ENCODE data around the gene ATAD2B.
A peak's percentile ranks its signal among the peaks of the same experiment; 100 is the strongest.

Gene ATAD2B

GRCh38 chr2:23905155-23905554 lies 21.8 kb downstream of the ATAD2B start:
- no peak for DNase-seq

- DNase-seq, result peak; percentile 45
Observed at GRCh38 chr2:23904692-23905091, 22.2 kb downstream of the ATAD2B start.

- no peak for DNase-seq
Observed at GRCh38 chr2:23904215-23904614, 22.7 kb downstream of the ATAD2B start.

- DNase-seq, result no peak
Observed at GRCh38 chr2:23903034-23903433, 23.9 kb downstream of the ATAD2B start.

DNA sequence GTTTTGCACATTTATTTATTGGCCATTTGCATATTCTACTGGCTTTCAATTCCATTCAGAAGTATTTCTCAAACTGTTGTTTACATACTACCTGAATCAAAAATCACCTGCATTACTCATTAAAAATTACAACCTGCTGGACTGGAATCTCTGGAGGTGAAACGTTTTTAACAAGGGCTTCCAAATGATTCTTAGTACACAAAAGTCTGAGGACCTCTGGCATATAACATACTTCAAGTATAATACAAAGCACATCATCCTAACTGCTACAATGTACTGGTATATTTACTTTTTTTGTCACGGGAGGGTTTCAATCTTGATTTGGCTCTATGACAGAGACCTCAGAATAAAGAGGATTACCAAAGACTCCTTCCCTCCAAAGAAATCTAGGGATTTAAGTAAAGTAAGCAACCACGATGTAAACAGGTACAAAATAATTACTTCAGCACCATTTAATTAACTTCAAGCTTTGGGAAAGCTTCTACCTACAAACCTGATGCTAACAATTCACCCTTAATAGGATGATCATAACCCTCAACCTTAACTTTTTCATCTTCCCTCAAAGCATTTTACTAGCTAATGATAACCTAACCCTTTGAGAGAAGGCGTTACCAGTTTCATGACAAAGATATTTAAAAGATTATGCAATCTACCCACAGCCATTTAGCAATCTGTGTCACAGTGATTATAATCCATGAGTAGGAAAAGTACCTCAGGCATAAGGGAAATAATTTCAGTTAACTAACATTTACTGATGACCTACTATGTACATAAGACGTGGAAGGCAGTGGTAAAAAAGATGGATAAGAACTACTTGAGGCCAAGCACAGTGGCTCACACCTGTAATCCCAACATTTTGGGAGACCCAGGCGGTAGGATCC lies 24.7 kb downstream of the ATAD2B start:
- DNase-seq, result no peak

DNA sequence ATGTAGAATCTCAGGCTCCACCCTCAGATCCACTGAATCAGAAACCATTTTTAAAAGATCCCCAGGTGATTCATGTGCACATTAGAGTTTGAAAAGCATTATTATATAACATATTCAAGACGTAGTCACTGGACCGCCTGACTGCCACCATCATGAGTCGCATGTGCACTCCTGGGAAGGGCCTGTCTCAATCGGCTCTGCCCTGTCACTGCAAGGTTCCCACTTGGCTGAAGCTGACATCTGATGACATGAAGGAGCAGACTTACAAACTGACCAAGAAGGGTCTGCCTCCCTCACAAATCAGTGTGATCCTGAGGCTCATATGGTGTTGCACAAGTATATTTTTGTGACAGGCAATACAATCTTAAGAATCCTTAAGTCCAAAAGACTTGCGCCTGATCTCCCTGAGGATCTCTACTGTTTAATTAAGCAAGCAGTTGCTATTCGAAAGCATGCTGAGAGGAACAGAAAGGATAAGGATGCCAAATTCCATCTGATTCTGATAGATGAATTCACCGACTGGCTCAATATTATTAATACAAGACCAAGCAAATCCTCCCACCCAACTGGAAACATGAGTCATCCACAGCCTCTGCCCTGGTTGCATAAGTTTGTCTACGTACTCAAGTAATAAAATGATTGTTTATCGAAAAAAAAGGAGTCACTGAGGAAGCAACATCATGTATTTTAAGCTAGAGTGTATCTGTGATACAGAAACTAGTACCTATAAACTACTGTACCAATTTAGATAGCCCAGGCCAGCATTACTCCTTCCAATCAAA lies 26.2 kb downstream of the ATAD2B start:
- peak; percentile 46 for DNase-seq

DNA sequence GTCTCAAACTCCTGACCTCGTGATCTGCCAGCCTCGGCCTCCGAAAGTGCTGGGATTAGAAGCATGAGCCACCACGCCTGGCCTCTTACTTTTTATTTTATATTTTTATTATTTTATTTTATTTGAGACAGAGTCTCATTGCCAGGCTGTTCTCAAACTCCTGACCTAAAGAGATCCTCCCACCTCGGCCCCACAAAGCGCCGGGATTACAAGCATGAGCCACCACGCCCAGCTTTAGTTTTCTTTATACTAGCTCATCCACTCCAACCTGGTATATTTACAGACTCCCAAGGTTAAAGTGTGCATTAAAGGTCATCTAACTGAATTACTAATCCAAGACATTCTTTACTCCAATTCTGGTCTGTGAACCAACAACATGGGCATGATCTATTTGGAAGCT lies 26.8 kb downstream of the ATAD2B start:
- no peak for DNase-seq

- DNase-seq, result no peak
Observed at GRCh38 chr2:23871206-23871605, 55.7 kb downstream of the ATAD2B start.

GRCh38 chr2:23867449-23867848 lies 59.5 kb downstream of the ATAD2B start:
- no peak for DNase-seq

DNA sequence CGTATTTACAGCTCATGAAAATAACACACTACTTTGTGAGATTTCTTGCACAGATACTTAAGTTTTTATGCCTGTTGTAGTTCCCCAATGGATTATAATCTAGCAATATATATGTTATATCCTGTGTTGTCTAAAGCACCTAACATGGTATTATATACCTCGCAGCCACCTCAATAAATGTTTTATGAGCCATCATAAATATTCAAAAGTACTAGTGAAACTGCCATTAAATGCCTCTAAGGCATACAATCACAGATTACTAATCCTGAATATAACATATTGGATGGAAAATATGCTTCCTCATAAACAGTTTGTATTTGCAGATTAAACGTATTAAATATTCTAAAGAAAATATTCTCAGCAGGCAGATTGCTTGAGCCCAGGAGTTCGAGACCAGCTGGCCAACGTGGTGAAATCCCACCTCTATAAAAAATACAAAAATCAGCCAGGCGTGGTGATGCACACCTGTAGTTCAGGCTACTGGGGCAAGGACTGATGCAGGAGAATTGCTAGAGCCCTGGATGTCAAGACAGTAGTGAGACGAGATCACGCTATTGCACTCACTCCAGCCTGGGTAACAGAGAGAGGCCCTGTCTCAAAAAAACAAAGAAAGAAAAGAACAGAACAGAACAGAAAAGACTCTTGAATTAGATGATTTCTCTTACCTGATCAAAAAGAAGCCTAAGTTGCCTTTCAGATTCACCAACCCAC lies 64.1 kb downstream of the ATAD2B start:
- no peak for DNase-seq

GRCh38 chr2:23861952-23862351 lies 65.0 kb downstream of the ATAD2B start:
- DNase-seq, result no peak

DNA sequence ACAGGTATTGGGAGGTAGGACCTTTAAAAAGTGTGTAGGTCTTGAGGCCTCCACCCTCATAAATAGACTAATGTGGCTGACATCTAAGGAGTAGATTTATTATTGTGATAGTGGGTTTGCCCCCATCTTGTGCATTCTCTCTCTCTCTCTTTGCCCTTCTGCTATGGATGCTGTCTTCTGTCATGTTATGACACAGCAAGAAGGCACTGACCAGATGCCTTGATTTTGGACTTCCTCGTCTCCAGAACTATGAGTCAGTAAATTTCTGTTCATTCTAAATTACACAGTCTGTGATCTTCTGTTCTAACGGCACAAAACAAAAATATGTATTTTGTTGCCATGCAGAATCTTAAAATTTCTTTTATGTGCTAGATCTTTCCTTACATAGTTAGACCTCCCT lies 66.9 kb downstream of the ATAD2B start:
- DNase-seq, result peak; percentile 2

GRCh38 chr2:23859234-23859633 lies 67.7 kb downstream of the ATAD2B start:
- no peak for DNase-seq

DNA sequence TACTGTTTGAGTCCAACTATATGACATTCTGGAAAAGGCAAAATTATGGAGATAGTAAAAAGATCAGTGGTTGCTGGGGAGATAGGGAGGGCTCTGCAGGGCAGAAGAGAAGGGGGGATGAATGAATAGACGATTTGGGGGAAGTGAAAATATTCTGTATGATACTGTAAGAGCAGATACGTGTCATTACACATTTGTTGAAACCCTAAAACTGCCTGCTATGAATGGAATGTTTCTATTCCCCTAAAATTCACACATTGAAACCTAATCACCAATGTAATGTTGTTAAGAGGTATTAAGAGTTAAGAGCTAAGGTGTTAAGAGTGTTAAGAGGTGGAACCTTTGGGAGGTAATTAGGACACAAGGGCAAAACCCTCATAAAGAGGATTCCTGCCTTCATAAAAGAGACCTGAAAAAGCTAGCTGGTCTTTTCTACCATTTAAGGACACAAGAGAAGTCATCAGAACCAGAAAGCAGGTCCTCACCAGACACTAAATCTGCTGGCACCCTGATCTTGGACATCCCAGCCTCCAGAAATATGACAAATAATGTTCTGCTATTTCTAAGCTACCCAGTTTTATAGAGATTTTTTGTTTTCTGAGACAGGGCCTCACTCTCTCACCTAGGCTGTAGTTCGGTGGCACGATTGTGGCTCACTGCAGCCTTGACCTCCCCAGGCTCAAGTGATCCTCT lies 76.2 kb downstream of the ATAD2B start:
- DNase-seq, result no peak

DNA sequence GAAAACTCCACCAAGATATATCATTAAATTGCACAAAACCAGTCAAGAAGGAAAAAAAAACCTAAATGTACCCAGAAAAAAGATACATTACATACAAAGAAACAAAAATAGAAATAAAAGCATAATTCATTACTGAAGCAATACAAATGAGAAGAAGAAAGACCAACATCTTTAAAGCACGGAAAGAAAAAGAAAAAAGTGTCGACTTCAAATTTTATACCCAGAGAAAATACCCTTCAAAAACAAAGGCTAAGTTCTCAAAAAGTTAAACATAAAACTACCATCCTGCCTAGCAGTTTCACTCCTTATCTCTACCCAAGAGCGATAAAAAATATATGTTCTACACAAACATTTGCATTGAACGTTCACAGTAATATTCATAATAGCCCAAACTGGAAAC lies 82.0 kb downstream of the ATAD2B start:
- DNase-seq, result no peak

- DNase-seq, result no peak
Observed at GRCh38 chr2:23843051-23843976, 83.6 kb downstream of the ATAD2B start.

DNA sequence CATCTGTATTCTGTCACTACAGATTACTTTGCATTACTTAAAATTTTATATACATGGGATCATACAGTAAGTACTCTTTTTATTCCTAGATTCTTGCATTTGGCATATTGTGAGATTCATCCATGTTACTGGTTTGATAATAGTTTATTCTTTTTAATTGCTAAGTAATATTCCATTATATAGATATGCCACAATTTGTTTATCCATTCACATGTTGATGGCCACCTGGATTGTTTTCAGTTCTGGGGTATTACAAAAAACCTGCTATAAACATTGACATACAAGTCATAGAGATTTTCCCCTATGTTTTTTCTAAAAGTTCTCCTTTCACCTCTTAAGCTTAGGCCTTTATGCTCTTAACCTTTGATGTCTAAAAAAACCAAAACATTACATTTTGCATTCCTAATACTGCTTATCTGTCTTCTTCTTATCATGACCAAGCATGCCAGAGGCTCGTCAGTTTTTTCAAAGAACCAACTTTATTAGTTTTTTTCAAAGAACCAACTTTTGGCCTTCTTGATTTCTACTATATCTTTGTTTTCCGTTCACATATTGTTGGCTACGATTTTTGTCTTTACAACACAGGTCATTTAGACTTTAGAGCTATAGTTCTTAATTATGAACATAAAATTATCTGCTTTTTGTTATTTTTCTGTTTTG lies 86.9 kb downstream of the ATAD2B start:
- DNase-seq, result no peak

DNA sequence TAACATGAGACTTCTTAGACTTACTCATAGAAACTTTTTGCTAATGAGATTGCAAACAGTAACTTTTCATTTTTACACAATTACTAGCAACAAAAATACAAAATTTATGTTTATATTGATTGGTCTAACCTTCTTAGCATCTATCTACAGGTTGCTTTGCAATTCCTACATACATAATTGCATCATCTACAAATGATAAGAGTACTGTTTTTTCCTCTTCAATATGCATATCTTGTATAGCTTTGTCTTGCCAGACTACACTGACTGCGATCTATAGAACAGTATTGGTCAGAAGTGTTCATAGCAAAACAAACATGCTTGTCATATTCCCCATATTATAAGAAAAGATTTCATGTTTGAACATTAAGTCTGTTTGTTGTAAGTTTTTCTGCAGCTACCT lies 87.9 kb downstream of the ATAD2B start:
- DNase-seq, result no peak

DNA sequence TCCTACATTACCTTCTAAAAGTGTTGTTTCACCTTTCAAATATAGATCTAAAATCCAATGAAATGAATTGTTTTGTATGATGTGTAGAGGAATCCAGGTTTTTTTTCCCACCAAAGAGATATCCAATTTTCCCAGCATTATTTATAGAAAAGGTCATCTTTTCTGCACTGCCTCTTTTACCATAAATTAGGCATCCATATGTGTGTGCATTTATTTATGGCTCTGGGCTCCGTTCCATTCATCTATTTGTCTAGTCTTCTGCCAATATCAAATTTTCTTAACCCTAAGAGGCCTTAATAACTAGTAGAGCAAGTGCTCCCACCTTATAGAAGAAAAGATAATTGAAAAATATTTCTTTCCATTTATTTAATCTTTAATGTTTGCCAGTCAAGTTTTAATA lies 88.3 kb downstream of the ATAD2B start:
- DNase-seq, result no peak

GRCh38 chr2:23837871-23838270 lies 89.1 kb downstream of the ATAD2B start:
- no peak for DNase-seq

GRCh38 chr2:23836971-23837565 lies 89.9 kb downstream of the ATAD2B start:
- DNase-seq, result no peak

All from kidney glomerular epithelial cell (primary cell).